ENCODE measurements around the gene ACOT9. TPM values are rescaled to one million over a fixed set of nuclear protein-coding genes. Genes with fewer than 3 reads are reported as not detected.

ACOT9 gene
- total and polyA plus RNA-seq, 2 experiments from 2014 or later = 28.5 to 34.3 TPM

DNA sequence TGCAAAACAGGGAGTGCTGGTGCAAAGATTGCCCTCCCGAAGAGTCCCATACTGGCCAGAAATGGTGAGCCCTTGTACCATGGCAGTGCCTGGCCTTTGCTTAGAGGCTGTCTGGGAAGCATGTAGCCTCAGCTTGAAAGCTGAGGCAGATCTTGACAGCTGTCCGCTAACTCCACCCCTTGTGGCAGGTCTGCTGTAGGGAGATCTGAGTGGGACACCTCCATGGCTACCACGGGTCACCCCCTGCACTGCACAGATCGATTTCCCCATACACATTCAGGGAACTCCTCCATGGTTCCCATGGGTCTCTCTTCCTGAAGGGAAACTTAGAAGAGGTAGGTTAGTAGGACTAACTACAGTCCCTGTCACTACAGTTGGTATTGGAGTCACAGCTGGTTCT is 6.1 kb upstream of the ACOT9 start:
- Mint-ChIP-seq H3K36me3 (ENCODE audit: low read depth) (no peaks in the 10 kb centered on the region), H3K4me3 (no peak overlapping the region), H3K9me3 (no peaks in the 10 kb centered on the region), H3K27ac (no peak overlapping the region), H3K27me3 (ENCODE audit: insufficient read depth, low read depth, poor library complexity) (no peaks in the 10 kb centered on the region), H3K4me1 (no peaks in the 10 kb centered on the region)
- Histone ChIP-seq H3K4me3 (no peak overlapping the region), H3K27me3 (ENCODE audit: insufficient read depth) (no peaks in the 10 kb centered on the region), H3K9me2 (ENCODE audit: insufficient read depth) (no peaks in the 10 kb centered on the region), H2AFZ (no peak overlapping the region), H3K36me3 (ENCODE audit: insufficient read depth) (no peaks in the 10 kb centered on the region), H3K4me1 (ENCODE audit: insufficient read depth) (no peaks in the 10 kb centered on the region), H4K20me1 (replicated peaks; ENCODE audit: insufficient read depth) (no peaks in the 10 kb centered on the region), H3K27ac (ENCODE audit: low read depth) (no peak overlapping the region), H3K4me2 (no peak overlapping the region), H3K79me2 (replicated peaks; ENCODE audit: insufficient read depth) (no peaks in the 10 kb centered on the region), H3F3A (replicated peaks; ENCODE audit: low read depth) (no peaks in the 10 kb centered on the region)
- no peak for TF ChIP-seq ZNF331 (CRISPR knock-in tag; IDR thresholded peaks at IDR 0.05; ENCODE audit: low read depth)
- ATAC-seq = no peak
- no peak for DNase-seq (ENCODE audit: low spot score)

- Mint-ChIP-seq H3K4me3 (no peak overlapping the region), H3K36me3 (ENCODE audit: low read depth) (no peaks in the 10 kb centered on the region; the same call in 2 of the 3 replicates), H3K27ac (no peak overlapping the region), H3K4me1 (peaks cover 4% of the 10 kb centered on the region; the same call in 1 of the 3 replicates), H3K9me3 (no peaks in the 10 kb centered on the region), H3K27me3 (ENCODE audit: insufficient read depth, low read depth, poor library complexity) (no peaks in the 10 kb centered on the region)
- Histone ChIP-seq H3K27ac (ENCODE audit: low read depth) (no peak overlapping the region), H3F3A (replicated peaks; ENCODE audit: low read depth) (no peaks in the 10 kb centered on the region), H3K79me2 (replicated peaks; ENCODE audit: insufficient read depth) (peaks cover 14% of the 10 kb centered on the region), H3K4me2 (no peak overlapping the region), H2AFZ (no peak overlapping the region), H3K36me3 (ENCODE audit: insufficient read depth) (no peaks in the 10 kb centered on the region), H3K4me3 (no peak overlapping the region), H3K4me1 (ENCODE audit: insufficient read depth) (no peaks in the 10 kb centered on the region), H3K27me3 (ENCODE audit: insufficient read depth) (no peaks in the 10 kb centered on the region), H3K9me2 (ENCODE audit: insufficient read depth) (no peaks in the 10 kb centered on the region), H4K20me1 (replicated peaks; ENCODE audit: insufficient read depth) (no peaks in the 10 kb centered on the region)
- TF ChIP-seq REST (IDR thresholded peaks at IDR 0.05; ENCODE audit: unreplicated experiment) (no peak), CTCF (conservative IDR thresholded peaks at IDR 0.05; ENCODE audit: low read depth in 2 of 2) (no peak), EZH2 (IDR thresholded peaks at IDR 0.05; ENCODE audit: low read depth, unreplicated experiment) (no peak), ETS1 (IDR thresholded peaks at IDR 0.05) (no peak), NANOG (IDR thresholded peaks at IDR 0.05; ENCODE audit: borderline replicate concordance) (no peak), ZNF114 (CRISPR knock-in tag; IDR thresholded peaks at IDR 0.05) (no peak), EZH2phosphoT487 (IDR thresholded peaks at IDR 0.05; ENCODE audit: unreplicated experiment) (no peak), CREB1 (CRISPR knock-in tag; IDR thresholded peaks at IDR 0.05; ENCODE audit: low read depth) (no peak)
- TF ChIP-seq, protein P1, sequence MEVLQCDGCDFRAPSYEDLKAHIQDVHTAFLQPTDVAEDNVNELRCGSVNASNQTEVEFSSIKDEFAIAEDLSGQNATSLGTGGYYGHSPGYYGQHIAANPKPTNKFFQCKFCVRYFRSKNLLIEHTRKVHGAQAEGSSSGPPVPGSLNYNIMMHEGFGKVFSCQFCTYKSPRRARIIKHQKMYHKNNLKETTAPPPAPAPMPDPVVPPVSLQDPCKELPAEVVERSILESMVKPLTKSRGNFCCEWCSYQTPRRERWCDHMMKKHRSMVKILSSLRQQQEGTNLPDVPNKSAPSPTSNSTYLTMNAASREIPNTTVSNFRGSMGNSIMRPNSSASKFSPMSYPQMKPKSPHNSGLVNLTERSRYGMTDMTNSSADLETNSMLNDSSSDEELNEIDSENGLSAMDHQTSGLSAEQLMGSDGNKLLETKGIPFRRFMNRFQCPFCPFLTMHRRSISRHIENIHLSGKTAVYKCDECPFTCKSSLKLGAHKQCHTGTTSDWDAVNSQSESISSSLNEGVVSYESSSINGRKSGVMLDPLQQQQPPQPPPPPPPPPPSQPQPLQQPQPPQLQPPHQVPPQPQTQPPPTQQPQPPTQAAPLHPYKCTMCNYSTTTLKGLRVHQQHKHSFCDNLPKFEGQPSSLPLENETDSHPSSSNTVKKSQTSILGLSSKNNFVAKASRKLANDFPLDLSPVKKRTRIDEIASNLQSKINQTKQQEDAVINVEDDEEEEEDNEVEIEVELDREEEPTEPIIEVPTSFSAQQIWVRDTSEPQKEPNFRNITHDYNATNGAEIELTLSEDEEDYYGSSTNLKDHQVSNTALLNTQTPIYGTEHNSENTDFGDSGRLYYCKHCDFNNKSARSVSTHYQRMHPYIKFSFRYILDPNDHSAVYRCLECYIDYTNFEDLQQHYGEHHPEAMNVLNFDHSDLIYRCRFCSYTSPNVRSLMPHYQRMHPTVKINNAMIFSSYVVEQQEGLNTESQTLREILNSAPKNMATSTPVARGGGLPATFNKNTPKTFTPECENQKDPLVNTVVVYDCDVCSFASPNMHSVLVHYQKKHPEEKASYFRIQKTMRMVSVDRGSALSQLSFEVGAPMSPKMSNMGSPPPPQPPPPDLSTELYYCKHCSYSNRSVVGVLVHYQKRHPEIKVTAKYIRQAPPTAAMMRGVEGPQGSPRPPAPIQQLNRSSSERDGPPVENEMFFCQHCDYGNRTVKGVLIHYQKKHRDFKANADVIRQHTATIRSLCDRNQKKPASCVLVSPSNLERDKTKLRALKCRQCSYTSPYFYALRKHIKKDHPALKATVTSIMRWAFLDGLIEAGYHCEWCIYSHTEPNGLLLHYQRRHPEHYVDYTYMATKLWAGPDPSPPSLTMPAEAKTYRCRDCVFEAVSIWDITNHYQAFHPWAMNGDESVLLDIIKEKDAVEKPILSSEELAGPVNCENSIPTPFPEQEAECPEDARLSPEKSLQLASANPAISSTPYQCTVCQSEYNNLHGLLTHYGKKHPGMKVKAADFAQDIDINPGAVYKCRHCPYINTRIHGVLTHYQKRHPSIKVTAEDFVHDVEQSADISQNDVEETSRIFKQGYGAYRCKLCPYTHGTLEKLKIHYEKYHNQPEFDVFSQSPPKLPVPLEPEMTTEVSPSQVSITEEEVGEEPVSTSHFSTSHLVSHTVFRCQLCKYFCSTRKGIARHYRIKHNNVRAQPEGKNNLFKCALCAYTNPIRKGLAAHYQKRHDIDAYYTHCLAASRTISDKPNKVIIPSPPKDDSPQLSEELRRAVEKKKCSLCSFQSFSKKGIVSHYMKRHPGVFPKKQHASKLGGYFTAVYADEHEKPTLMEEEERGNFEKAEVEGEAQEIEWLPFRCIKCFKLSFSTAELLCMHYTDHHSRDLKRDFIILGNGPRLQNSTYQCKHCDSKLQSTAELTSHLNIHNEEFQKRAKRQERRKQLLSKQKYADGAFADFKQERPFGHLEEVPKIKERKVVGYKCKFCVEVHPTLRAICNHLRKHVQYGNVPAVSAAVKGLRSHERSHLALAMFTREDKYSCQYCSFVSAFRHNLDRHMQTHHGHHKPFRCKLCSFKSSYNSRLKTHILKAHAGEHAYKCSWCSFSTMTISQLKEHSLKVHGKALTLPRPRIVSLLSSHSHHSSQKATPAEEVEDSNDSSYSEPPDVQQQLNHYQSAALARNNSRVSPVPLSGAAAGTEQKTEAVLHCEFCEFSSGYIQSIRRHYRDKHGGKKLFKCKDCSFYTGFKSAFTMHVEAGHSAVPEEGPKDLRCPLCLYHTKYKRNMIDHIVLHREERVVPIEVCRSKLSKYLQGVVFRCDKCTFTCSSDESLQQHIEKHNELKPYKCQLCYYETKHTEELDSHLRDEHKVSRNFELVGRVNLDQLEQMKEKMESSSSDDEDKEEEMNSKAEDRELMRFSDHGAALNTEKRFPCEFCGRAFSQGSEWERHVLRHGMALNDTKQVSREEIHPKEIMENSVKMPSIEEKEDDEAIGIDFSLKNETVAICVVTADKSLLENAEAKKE (CRISPR knock-in tag; IDR thresholded peaks at IDR 0.05) = no peak
- DNase-seq (ENCODE audit: low spot score) (no peak), ATAC-seq (no peak)
These were observed 2.7 kb upstream of the ACOT9 start for GRCh38 chrX:23745786-23746185.
